Stimulated activated CD4-positive, alpha-beta T cell treated with anti-CD3 and anti-CD28 coated beads, Interleukin-2, amount 100 ng/mL, for 4 hours (primary cell): Measurements from ENCODE around the gene SRMS.

Experiments used
- DNase-seq: peaks from one replicate; pipeline ENCODE4 v3.0.0-alpha.2; 2020; ENCODE audit warnings: low read depth

Gene SRMS

GRCh38 chr20:63552481-63553249 lies 5.1 kb upstream of the SRMS start:
- DNase-seq, result peak; percentile 41

GRCh38 chr20:63551068-63551467 lies 3.5 kb upstream of the SRMS start:
- no peak for DNase-seq

- no peak for DNase-seq
These were observed 2.2 kb upstream of the SRMS start for GRCh38 chr20:63549679-63550282.

- DNase-seq, result no peak
These were observed 1.5 kb upstream of the SRMS start for GRCh38 chr20:63549019-63549418.

- DNase-seq, result no peak
These were observed 993 bp upstream of the SRMS start for GRCh38 chr20:63548542-63548941.

- no peak for DNase-seq
These were observed 409 bp downstream of the SRMS start for GRCh38 chr20:63546956-63547724.

- no peak for DNase-seq
These were observed 1.1 kb downstream of the SRMS start for GRCh38 chr20:63546256-63546955.

- DNase-seq, result no peak
These were observed 1.7 kb downstream of the SRMS start for GRCh38 chr20:63545814-63546213.

GRCh38 chr20:63544958-63545516 lies 2.5 kb downstream of the SRMS start:
- DNase-seq, result no peak

- DNase-seq, result no peak
These were observed 3.1 kb downstream of the SRMS start for GRCh38 chr20:63544241-63544957.

GRCh38 chr20:63543733-63544132 lies 3.8 kb downstream of the SRMS start:
- DNase-seq, result no peak

- DNase-seq, result no peak
These were observed 4.4 kb downstream of the SRMS start for GRCh38 chr20:63543131-63543530.

GRCh38 chr20:63542696-63543095 lies 4.9 kb downstream of the SRMS start:
- no peak for DNase-seq

- DNase-seq, result no peak
These were observed 5.5 kb downstream of the SRMS start for GRCh38 chr20:63542031-63542559.

- DNase-seq, result no peak
These were observed 6.2 kb downstream of the SRMS start for GRCh38 chr20:63541371-63541770.

GRCh38 chr20:63540417-63541186 lies 6.9 kb downstream of the SRMS start:
- DNase-seq, result no peak

GRCh38 chr20:63539441-63540370 lies 7.8 kb downstream of the SRMS start:
- DNase-seq, result no peak

- DNase-seq, result no peak
These were observed 8.5 kb downstream of the SRMS start for GRCh38 chr20:63539092-63539430.
